GM10248 (cell line): ENCODE data around the gene TMEM59.

Experiments used
- CTCF ChIA-PET: fragments of 300-600 bp; sonication (Branson Sonifier 250); formaldehyde crosslinking; extraction: SDS; loops from one replicate; lab custom pipeline; 2021; ENCODE audit warnings: antibody characterized with exemption; lab: Yijun Ruan, JAX
- POLR2A ChIA-PET: fragments of 350-650 bp; sonication (Branson Sonifier 250); formaldehyde crosslinking; extraction: SDS; loops from one replicate; lab custom pipeline; 2020; ENCODE audit warnings: antibody characterized with exemption; lab: Yijun Ruan, JAX
- DNase-seq: peaks from one replicate; pipeline ENCODE4 v3.0.0; 2012; ENCODE audit errors: extremely low spot score
- TF ChIP-seq, protein P1 (sequence below): IDR thresholded peaks from 2 replicates; pipeline ENCODE4 v1.5.1; 2012; ENCODE audit warnings: mild to moderate bottlenecking, low read depth; ENCODE audit errors: extremely low read depth, missing control alignments, control extremely low read depth

The TMEM59 gene

GRCh38 chr1:54014009-54014629, 38.9 kb downstream of the TMEM59 start:
- CTCF ChIA-PET: interaction anchor here (2.0 kb wide), 1 partner anchor 9 kb away, joined by 6 read pairs; no protein-coding TSS in a partner anchor
- POLR2A ChIA-PET: no interaction called here
- no peak for DNase-seq
- TF ChIP-seq, protein P1, sequence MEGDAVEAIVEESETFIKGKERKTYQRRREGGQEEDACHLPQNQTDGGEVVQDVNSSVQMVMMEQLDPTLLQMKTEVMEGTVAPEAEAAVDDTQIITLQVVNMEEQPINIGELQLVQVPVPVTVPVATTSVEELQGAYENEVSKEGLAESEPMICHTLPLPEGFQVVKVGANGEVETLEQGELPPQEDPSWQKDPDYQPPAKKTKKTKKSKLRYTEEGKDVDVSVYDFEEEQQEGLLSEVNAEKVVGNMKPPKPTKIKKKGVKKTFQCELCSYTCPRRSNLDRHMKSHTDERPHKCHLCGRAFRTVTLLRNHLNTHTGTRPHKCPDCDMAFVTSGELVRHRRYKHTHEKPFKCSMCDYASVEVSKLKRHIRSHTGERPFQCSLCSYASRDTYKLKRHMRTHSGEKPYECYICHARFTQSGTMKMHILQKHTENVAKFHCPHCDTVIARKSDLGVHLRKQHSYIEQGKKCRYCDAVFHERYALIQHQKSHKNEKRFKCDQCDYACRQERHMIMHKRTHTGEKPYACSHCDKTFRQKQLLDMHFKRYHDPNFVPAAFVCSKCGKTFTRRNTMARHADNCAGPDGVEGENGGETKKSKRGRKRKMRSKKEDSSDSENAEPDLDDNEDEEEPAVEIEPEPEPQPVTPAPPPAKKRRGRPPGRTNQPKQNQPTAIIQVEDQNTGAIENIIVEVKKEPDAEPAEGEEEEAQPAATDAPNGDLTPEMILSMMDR: no peak

- DNase-seq: no peak
- ChIA-PET POLR2A (no interaction called here), CTCF (interaction anchor here (2.0 kb wide), 1 partner anchor 10 kb away, joined by 6 read pairs; no protein-coding TSS in a partner anchor)
- TF ChIP-seq, protein P1: no peak
Measured at GRCh38 chr1:54013393-54014008, 39.5 kb downstream of the TMEM59 start.

DNA sequence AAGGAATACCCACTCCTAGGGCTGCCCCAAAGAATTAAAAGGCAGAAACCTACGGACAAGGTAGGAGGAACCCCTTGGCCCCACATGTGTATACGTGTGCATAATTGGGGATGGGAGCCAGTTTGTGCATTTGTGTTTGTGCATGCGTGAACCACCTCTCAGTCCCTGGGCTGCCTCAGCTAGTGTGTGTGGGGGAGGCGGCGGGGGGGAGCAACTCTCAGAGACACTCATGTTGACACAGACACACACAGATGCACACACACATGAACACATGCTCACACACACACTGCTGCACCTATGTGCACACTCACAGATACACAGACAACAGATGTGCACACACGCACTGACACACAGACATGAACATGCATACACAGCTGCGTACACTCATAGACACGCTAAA, 40.1 kb downstream of the TMEM59 start:
- ChIA-PET CTCF (no interaction called here), POLR2A (no interaction called here)
- DNase-seq: no peak
- TF ChIP-seq, protein P1: no peak

DNA sequence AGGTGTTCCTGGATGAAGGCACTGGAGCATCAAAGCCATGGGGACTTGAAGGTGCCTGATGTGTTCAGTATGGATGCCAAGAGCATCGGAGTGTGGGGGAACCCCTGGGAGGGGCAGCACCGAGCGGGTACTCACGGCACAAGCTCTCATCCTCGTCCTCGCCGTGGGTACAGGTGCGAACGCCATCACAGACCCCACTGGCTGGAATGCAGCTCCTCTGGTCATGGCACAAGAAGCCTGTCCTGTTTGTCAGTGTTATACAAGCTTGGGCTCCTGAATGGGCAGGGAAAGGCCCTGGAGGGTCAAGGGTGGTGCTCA, 41.0 kb downstream of the TMEM59 start:
- ChIA-PET POLR2A (no interaction called here), CTCF (no interaction called here)
- no peak for DNase-seq
- TF ChIP-seq, protein P1: no peak

DNA sequence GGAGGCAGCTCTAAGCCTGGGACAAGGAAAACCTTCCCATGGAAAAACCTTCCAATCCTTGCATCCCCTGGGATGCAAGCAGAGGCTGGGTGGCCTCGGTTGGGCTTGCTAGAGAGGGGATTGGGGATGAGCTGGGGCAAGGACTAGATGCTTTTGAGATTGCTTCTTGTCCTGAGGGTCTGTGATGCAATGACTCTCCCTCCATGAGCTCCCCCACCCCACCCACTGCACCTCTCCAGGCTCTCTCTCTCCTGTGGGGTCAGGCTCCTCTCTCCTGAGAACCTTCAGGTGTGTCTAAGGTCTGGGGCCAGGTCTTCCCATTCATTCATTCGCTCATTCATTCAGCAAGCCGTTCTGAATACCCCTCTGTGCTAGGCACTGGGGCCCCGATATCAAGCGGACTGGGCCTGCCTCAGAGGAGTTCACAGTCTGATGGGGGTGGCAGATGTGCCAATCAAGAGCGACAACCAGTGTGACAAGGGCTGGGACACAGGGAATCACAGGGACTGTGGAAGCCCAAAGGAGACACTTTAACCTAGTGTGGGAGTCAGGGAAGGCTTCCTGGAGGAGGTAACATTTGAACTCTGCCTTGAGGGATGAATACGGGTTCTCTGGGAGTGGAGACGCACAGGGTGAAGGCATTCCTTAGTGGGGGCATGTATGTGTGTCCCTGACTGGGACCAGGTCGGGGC, 41.5 kb downstream of the TMEM59 start:
- CTCF ChIA-PET: no interaction called here
- DNase-seq: no peak
- POLR2A ChIA-PET: no interaction called here
- TF ChIP-seq, protein P1: no peak

DNA sequence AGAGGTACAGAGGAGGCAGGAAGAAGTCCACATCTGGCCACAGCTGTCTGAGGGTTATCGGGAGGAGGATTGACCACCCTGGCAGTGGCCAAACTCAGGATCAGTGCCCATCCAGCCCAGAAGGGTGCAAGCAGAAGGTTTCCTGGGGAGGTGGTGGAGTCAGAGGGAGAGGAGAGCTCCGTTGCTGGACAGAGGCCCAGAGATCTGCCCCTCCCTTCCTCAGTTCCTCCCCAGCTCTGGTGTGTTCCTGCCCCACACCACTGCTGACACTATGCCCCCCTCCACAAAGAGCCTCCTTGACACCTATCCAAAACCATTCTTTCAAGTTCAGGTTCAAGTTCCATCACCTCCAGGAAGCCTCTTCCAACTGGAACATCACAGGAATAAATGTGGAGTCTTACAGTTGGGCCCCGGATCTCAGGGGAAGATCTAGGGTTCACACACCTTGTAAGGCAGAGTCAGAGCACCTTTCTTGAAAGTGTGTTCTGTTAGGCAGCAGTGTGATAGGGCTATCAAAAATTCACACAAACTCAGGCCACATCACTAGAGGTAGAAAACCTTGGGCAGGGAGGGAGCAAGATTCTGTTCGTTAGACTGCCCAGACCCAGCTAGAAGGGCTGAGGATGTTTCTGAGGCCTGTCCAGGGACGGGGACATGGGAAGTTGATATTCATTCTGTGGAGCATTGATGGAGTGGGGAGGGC, 42.4 kb downstream of the TMEM59 start:
- POLR2A ChIA-PET: no interaction called here
- no peak for DNase-seq
- TF ChIP-seq, protein P1: no peak
- CTCF ChIA-PET: no interaction called here
